ENCODE measurements around the gene IER5L. TPM values are rescaled to one million over a fixed set of nuclear protein-coding genes. Genes with fewer than 3 reads are reported as not detected.
"Not testable (repeated sequence)": the region's sequence is repeated elsewhere in the genome, so short reads cannot be mapped to it uniquely, and the experiment has no call there.

IER5L gene
- total RNA-seq, 1 donor from 2014 or later = 11.7 TPM

DNA sequence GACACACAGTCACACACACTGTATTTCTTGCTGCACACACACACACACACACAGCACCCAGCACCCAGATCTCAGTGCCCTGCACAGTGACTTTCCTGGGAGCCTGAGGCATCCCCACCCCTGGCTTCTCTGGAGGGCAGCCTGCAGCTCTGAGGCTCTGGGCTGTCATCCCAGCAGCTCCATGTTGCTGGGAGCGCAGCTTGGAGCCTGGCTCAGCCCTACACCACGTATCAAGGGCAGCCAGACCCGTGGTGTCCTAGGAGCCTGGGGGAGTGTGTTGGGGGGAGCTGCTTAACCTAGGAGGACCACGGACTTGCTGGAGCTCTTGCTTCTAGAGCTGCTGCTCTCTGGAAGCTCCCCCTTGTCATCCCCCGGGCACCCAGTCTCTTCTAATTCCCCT is 5.2 kb downstream of the IER5L start:
- no peak for DNase-seq
- H3K9me3 Mint-ChIP-seq = no peaks in the 10 kb centered on the region
- no peak overlapping the region for H3K27ac Mint-ChIP-seq
- no peaks in the 10 kb centered on the region for H3K36me3 Mint-ChIP-seq (ENCODE audit: low read depth)
- no peak overlapping the region for H3K4me3 Mint-ChIP-seq
- H3K4me1 Mint-ChIP-seq = peaks cover 19% of the 10 kb centered on the region
- H3K27me3 Mint-ChIP-seq = peaks cover 15% of the 10 kb centered on the region
- intact Hi-C loops (cut with micrococcal nuclease) = no loop called here

DNA sequence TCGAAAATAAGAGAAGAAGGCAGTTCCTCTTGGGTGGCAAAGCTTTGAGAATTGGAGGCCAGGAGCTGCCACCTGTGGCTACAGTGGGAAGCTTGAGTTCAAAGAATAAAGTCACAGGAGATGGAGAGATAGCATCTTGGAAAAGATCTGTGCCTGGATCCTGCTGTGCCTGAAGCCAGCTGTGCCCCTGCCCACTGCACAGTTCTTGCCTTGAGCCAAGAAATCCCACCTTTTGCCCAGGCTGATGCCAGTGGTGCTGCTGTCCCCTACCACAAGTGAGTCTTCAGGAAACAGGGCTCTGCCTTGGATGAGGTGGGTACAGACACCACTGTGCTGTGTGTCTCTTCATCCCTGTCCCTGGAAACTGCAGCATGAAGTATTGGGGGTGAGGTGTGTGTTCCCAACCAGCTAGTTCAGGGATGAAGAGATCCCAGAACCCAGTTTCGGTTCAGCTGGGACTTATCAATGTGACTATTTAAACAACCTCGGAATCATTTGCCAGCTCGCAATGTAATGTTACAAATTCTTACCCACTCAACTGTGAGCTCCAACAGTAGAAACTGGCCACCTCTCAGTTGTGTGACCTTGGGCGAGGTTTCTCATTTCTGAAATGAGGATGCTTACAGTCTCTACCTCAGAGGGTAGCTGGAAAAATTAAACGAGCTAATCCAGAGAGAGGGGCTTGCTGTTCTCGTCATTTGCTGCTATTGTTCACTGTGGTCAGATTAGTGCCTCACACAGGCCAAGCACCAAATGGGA is 5.9 kb downstream of the IER5L start:
- Mint-ChIP-seq H3K36me3 (ENCODE audit: low read depth) (no peaks in the 10 kb centered on the region), H3K27ac (no peak overlapping the region)

DNA sequence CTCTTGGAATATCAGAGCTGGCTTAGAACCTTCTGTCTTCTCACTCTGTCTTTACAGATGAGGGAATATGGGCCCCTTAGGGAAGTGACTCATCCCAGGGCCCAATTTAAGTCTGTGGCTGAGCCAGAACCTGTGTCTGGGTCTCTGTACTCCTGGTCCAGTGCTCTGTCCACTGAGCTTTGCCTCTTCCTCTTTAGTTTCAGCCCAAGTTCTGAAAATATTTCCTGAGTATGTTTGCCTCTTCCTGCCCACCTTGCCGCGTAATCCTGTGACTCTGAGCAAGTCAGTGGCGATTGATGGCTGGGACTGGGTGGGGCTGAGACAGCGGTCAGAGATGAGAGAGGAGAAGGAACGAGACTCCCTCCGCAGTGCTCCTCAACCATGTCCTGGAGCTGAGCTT is 7.8 kb downstream of the IER5L start:
- no peaks in the 10 kb centered on the region for H3K9me3 Mint-ChIP-seq
- no peak overlapping the region for H3K4me3 Mint-ChIP-seq
- no peak for DNase-seq
- peaks cover 15% of the 10 kb centered on the region for H3K27me3 Mint-ChIP-seq
- H3K27ac Mint-ChIP-seq = no peak overlapping the region
- H3K4me1 Mint-ChIP-seq = peaks cover 24% of the 10 kb centered on the region
- H3K36me3 Mint-ChIP-seq (ENCODE audit: low read depth) = no peaks in the 10 kb centered on the region
- intact Hi-C loops (cut with micrococcal nuclease) = no loop called here

More for the DNA sequence above, 5.9 kb downstream of the IER5L start:
- Mint-ChIP-seq H3K4me3 (no peak overlapping the region), H3K9me3 (no peaks in the 10 kb centered on the region), H3K27me3 (peaks cover 15% of the 10 kb centered on the region), H3K4me1 (peaks cover 24% of the 10 kb centered on the region)
- DNase-seq = no peak
- intact Hi-C loops (cut with micrococcal nuclease) = no loop called here

DNA sequence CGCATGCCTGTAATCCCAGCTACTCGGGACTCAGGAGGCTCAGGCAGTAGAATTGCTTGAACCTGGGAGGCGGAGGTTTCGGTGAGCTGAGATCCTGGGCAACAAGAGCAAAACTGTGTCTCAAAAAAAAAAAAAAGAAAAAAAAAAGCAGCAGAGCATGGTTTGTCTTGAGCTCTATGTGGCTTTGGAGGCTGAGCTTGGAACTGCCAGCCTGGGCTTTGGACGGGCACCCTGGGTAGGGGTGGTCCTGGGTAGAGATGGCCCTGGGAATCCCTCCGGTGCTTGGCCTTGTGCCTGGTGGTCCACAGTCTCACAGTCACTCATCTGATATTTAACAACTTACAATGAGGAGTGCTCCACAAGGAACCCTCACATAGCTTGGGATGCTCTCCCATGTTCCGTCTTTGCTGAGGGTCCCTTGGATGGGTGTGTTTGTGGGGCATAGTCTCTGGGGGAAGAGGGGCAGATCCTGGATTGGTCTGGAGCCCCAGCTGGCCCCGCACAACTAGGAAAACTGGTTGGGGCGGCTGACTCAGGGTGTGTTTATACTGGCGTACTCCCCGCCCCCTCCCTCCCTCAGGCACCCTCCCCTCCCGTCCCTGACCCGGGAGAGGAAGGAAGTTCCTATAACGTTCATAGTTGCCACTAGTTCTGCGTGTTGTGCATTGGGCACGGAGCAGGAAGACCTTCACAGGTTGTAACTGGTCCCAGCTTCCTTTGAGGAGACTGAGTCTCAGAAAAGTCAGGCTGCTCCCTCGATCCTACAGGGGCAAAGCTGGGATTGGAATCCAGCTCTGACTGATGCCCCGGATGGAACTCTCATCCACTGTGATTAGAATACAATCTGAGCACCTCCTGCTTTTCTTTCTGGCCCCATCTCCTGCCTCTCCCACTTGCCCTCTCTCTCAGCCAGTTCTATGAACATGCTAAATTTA is 11.2 kb downstream of the IER5L start:
- peaks cover 2% of the 10 kb centered on the region for H3K27me3 Mint-ChIP-seq
- no peaks in the 10 kb centered on the region for H3K36me3 Mint-ChIP-seq (ENCODE audit: low read depth)
- peak overlapping the region; percentile 75 for H3K27ac Mint-ChIP-seq
- H3K4me1 Mint-ChIP-seq = peaks cover 21% of the 10 kb centered on the region
- peak overlapping the region; percentile 72 for H3K4me3 Mint-ChIP-seq
- DNase-seq = peak; percentile 72
- intact Hi-C loops (cut with micrococcal nuclease) = no loop called here
- no peaks in the 10 kb centered on the region for H3K9me3 Mint-ChIP-seq

DNA sequence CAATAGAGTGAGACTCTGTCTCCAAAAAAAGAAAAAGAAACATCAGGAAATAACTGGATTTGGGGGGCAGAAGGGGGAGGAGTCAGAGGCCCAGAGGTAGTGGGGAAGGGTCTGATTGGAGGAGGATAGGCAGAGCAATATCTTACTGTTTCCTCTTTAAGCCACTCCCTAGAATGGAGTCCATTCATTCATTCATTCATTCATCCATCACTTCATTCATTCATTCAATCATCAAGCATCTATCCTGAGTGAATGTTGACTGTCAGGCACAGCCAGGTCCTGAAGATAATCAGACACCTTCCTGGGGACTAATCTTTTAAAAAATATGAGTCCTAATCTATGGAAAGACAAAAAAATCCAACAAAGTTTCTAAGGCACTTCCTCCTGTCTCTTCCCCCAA is 12.9 kb downstream of the IER5L start:
- no peaks in the 10 kb centered on the region for H3K9me3 Mint-ChIP-seq
- no peak overlapping the region for H3K4me3 Mint-ChIP-seq
- H3K27me3 Mint-ChIP-seq = no peaks in the 10 kb centered on the region
- no peak for DNase-seq
- H3K4me1 Mint-ChIP-seq = peaks cover 14% of the 10 kb centered on the region
- intact Hi-C loops (cut with micrococcal nuclease) = no loop called here
- H3K36me3 Mint-ChIP-seq (ENCODE audit: low read depth) = no peaks in the 10 kb centered on the region
- no peak overlapping the region for H3K27ac Mint-ChIP-seq

DNA sequence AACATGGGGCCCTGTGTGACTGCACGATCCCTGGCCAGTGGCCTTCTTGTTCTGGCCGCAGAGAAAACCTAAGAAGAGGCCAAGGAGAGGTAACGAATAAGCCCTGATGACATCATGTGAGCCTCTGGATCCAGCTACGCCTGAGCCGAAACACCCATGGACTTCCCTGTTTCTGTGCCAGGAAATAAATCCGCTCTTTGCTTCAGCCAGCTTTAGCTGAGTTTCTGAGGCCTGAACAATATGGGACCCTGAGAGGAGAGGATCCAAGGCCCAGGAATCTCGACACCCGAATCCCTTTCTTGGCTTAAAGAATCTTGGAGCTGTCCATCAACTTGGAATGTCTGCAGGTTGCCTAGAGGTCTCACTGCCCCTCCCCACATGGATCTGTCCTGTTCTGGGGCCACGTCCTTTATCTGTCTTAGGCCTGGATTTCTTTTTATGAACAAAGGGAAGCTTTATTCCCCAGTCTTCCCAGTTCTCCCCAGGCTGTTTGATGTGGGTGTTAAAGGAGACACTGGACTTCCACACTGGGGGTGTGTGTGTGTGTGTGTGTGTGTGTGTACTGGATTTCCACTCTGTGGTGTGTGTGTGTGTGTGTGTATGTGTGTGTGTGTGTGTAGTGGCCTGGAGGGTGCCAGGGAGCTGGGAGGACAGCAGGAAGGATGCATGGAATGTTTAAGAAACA is 13.7 kb downstream of the IER5L start:
- H3K4me1 Mint-ChIP-seq = peaks cover 13% of the 10 kb centered on the region
- H3K4me3 Mint-ChIP-seq = no peak overlapping the region
- no peak overlapping the region for H3K27ac Mint-ChIP-seq
- DNase-seq = no peak
- H3K27me3 Mint-ChIP-seq = no peaks in the 10 kb centered on the region
- H3K36me3 Mint-ChIP-seq (ENCODE audit: low read depth) = no peaks in the 10 kb centered on the region
- H3K9me3 Mint-ChIP-seq = no peaks in the 10 kb centered on the region
- intact Hi-C loops (cut with micrococcal nuclease) = no loop called here

DNA sequence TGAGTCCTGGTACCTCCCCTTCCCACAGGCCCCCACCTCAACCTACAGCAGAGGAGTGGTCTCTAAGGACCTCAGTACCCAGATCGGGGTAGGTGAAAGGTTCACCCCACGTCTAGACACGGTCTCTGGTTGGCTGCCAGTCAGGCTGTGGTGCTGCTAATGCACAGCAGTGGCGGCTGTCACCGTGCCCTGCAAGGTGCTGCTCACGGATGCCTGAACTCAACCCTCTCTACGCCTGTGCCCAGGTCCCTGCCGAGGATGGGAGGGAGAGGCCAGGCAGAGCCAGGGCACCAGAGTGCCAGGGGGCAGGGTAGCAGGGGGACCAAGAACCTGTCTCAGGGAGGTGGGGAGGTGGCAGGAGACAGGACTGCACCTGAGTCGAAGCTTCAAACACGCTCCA is 14.3 kb downstream of the IER5L start:
- DNase-seq = no peak
- Mint-ChIP-seq H3K36me3 (ENCODE audit: low read depth) (no peaks in the 10 kb centered on the region), H3K27ac (no peak overlapping the region), H3K9me3 (no peaks in the 10 kb centered on the region), H3K4me1 (peaks cover 13% of the 10 kb centered on the region), H3K27me3 (no peaks in the 10 kb centered on the region), H3K4me3 (no peak overlapping the region)
- intact Hi-C loops (cut with micrococcal nuclease) = no loop called here

DNA sequence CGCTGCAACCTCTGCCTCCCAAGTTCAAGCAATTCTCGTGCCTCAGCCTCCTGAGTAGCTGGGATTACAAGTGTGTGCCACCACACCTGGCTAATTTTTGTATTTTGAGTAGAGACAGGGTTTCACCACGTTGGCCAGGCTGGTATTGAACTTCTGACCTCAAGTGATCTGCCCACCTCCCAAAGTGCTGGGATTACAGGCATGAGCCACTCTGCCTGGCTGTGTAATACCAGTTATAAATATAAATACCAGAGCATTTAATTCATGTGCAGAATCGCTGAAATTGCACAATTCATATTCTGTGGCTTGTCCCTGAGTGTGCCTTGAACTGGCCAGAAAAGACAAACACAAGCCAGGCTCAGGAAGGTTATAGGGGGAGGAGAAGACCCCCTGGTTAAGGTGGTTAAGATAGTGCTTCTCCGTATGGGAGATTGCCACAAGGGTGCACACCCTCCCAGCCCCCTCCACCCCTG is 14.8 kb downstream of the IER5L start:
- DNase-seq; H3K27me3 Mint-ChIP-seq; H3K27ac Mint-ChIP-seq; H3K36me3 Mint-ChIP-seq (ENCODE audit: low read depth); H3K4me3 Mint-ChIP-seq; H3K9me3 Mint-ChIP-seq; intact Hi-C loops (cut with micrococcal nuclease): not testable (repeated sequence)
- peaks cover 13% of the 10 kb centered on the region for H3K4me1 Mint-ChIP-seq

DNA sequence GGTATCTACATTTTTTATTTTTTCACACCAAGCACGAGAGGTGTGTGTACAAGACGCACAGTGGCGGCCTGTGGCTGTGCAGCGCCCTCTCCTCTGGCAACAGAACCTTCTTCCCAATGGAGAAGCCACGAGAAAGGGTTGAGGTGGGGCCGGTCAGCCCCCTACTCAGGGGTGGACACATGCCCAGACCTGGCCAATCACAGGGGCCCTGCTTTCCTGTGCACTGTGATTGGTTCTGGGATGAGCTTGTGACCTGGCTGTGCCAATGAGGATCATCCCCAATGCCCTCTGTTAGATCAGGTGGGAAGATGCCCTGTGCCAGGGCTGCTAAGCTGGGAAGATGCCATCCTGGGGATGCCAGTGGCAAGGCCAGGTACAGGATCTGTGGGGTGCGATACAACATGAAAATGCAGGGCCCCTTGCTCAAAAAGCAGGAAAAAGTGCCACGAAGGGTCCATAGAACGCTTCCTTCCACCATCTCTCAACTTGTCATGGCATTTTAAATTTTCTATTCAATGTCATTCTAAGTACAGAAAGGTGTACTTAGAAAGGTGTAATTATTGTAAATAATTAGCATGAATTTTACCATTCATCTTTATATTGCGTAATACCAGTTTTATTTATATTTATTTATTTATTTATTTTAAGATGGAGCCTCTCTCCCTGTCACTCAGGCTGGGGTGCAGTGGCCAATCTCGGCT is 15.4 kb downstream of the IER5L start:
- no peak for DNase-seq
- intact Hi-C loops (cut with micrococcal nuclease) = no loop called here

DNA sequence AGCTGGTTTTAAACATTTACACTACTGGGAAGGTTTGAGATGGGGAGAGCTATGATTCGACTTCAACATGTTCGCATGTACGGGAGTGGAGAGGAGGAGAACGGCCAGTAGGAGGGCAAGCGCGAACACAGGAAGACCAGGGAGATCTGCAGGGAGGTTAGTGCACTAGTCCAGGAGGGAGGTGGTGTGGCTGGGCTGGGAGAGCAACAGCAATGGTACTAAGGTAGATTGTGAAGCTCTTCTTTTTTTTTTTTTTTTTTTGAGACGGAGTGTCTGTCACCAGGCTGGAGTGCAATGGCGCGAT is 16.6 kb downstream of the IER5L start:
- intact Hi-C loops (cut with micrococcal nuclease) = no loop called here

More for the DNA sequence above, 15.4 kb downstream of the IER5L start:
- Mint-ChIP-seq H3K4me1 (peaks cover 8% of the 10 kb centered on the region), H3K9me3 (no peaks in the 10 kb centered on the region), H3K36me3 (ENCODE audit: low read depth) (no peaks in the 10 kb centered on the region), H3K27me3 (no peaks in the 10 kb centered on the region), H3K27ac (no peak overlapping the region), H3K4me3 (no peak overlapping the region)

DNA sequence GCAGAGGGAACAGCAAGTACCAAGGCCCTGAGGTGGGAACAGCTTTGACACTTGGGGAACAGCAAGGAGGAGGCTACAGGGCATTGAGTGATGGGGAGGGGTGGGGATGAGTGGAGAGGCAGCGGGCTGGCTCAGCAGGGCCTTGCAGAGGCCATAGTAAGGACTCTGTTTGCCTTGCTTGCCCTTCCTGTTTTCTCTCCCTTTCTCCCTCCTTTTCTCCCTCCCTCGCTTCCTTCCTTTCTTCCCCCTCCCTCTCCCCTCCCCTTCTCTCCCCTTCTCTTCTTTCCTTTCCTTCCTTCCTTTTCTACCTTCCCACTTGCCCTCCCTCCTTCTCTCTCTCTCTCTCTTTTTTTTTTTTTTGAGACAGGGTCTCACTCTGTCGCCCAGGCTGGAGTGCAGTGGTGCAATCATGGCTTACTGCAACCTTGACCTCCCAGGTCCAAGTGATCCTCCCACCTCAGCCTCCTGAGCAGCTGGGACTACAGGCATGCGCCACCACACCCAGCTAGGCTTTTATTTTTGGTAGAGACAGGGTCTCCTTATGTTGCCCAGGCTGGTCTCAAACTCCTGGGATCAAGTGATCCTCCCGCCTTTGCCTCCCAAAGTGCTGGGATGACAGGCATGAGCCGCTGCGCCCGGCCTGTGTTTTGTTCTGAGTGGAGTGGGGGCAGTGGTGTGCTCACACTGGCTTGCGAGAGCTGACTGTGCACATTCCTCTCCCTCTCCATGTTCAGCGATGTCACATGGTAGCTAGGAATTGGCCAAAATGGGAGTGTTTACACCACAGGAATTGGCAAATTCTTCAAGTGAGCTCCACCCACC is 17.1 kb downstream of the IER5L start:
- Mint-ChIP-seq H3K27ac (no peak overlapping the region), H3K9me3 (no peaks in the 10 kb centered on the region), H3K36me3 (ENCODE audit: low read depth) (no peaks in the 10 kb centered on the region), H3K4me1 (no peaks in the 10 kb centered on the region), H3K27me3 (no peaks in the 10 kb centered on the region), H3K4me3 (no peak overlapping the region)
- intact Hi-C loops (cut with micrococcal nuclease) = no loop called here
- DNase-seq = no peak

More for the DNA sequence above, 16.6 kb downstream of the IER5L start:
- no peak overlapping the region for H3K4me3 Mint-ChIP-seq
- DNase-seq = no peak
- no peaks in the 10 kb centered on the region for H3K36me3 Mint-ChIP-seq (ENCODE audit: low read depth)
- no peaks in the 10 kb centered on the region for H3K4me1 Mint-ChIP-seq
- H3K27me3 Mint-ChIP-seq = no peaks in the 10 kb centered on the region
- no peak overlapping the region for H3K27ac Mint-ChIP-seq
- H3K9me3 Mint-ChIP-seq = no peaks in the 10 kb centered on the region

DNA sequence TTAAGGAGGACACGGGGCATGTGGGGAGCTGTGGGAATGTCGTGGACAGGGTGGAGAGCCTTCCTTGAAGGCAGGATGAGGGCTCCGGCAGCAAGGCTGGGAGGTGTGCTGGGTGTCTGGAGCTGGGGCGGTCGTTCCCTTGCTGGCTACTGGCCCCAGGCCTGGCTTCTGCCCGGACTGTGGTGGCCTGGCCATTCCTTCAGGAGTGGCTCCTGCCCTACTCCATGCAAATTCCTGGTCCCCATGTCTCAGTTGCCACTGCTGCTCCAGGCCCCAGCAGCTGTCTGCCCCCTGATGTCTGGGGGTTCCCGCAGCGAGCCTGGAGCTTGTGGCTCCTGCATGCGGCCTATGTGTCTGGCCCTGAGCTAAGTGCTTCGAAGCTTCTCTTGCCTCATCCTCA is 21.9 kb downstream of the IER5L start:
- Mint-ChIP-seq H3K27me3 (no peaks in the 10 kb centered on the region), H3K4me3 (no peak overlapping the region), H3K9me3 (no peaks in the 10 kb centered on the region), H3K4me1 (peaks cover 2% of the 10 kb centered on the region), H3K27ac (no peak overlapping the region), H3K36me3 (ENCODE audit: low read depth) (peaks cover 6% of the 10 kb centered on the region)
- DNase-seq = no peak
- intact Hi-C loops (cut with micrococcal nuclease) = no loop called here

All from activated CD4-positive, alpha-beta T cell treated with anti-CD3 and anti-CD28 coated beads, Interleukin-2, amount 10 ng/mL, durations not matched to agents 24 days and 14 days (primary cell).